GM23338 (cell line): ENCODE data around the gene CTRL.

Source experiments
- CREB1 ChIP-seq: fragments of 250-450 bp; sonication (Bioruptor Pico); IDR thresholded peaks from 2 replicates; pipeline ENCODE4 v1.5.0; 2020; ENCODE audit warnings: low read depth, mild to moderate bottlenecking, moderate library complexity
- CTCF ChIP-seq, 2 experiments: fragments of 200-600 bp in 1 of 2; sonication (generic) in 1 of 2; conservative IDR thresholded peaks; 2 replicates each; pipeline versions ENCODE4 v1.5.1 to v1.6.1; 2016 to 2017; ENCODE audit warnings: antibody characterized with exemption in 2 of 2, low read depth in 2 of 2, mild to moderate bottlenecking in 2 of 2, moderate library complexity in 1 of 2
- ETS1 ChIP-seq: IDR thresholded peaks from 2 replicates; pipeline ENCODE4 v1.6.1; 2016; ENCODE audit warnings: antibody characterized with exemption
- EZH2 ChIP-seq: fragments of 200-600 bp; sonication (generic); IDR thresholded peaks from one replicate; pipeline ENCODE4 v1.8.0; 2017; ENCODE audit warnings: antibody characterized with exemption, mild to moderate bottlenecking, low read depth; ENCODE audit not compliant: unreplicated experiment
- EZH2phosphoT487 ChIP-seq: fragments of 200-600 bp; sonication (generic); IDR thresholded peaks from one replicate; pipeline ENCODE4 v1.8.1; 2018; ENCODE audit warnings: antibody characterized with exemption; ENCODE audit not compliant: unreplicated experiment
- JUNB ChIP-seq: IDR thresholded peaks from one replicate; pipeline ENCODE4 v1.6.1; 2016; ENCODE audit warnings: antibody characterized with exemption; ENCODE audit not compliant: unreplicated experiment
- POLR2AphosphoS5 ChIP-seq: IDR thresholded peaks from 2 replicates; pipeline ENCODE4 v1.6.1; 2016; ENCODE audit warnings: antibody characterized with exemption, low read depth
- REST ChIP-seq: IDR thresholded peaks from one replicate; pipeline ENCODE4 v1.6.1; 2018; ENCODE audit warnings: antibody characterized with exemption; ENCODE audit not compliant: unreplicated experiment
- STAT1 ChIP-seq: IDR thresholded peaks from one replicate; pipeline ENCODE4 v1.6.1; 2016; ENCODE audit warnings: antibody characterized with exemption; ENCODE audit not compliant: unreplicated experiment

- TF ChIP-seq CTCF (conservative IDR thresholded peaks at IDR 0.05; ENCODE audit: low read depth in 2 of 2) (no peak), EZH2 (no peak), POLR2AphosphoS5 (no peak), REST (no peak), STAT1 (no peak), CREB1 (CRISPR knock-in tag) (no peak), EZH2phosphoT487 (no peak), ETS1 (no peak), JUNB (no peak)
Measured at GRCh38 chr16:67943256-67943618, 11.6 kb upstream of the CTRL start.
